NK-92 (cell line): ENCODE results near the gene RCOR1.
"Not testable (repeated sequence)": the region's sequence is repeated elsewhere in the genome, so short reads cannot be mapped to it uniquely, and the experiment has no call there.

Experiments
- DNase-seq: peaks from one replicate; lab custom pipeline; 2025; ENCODE audit not compliant: unreplicated experiment; lab: John Stamatoyannopoulos, UW

Gene RCOR1

DNA sequence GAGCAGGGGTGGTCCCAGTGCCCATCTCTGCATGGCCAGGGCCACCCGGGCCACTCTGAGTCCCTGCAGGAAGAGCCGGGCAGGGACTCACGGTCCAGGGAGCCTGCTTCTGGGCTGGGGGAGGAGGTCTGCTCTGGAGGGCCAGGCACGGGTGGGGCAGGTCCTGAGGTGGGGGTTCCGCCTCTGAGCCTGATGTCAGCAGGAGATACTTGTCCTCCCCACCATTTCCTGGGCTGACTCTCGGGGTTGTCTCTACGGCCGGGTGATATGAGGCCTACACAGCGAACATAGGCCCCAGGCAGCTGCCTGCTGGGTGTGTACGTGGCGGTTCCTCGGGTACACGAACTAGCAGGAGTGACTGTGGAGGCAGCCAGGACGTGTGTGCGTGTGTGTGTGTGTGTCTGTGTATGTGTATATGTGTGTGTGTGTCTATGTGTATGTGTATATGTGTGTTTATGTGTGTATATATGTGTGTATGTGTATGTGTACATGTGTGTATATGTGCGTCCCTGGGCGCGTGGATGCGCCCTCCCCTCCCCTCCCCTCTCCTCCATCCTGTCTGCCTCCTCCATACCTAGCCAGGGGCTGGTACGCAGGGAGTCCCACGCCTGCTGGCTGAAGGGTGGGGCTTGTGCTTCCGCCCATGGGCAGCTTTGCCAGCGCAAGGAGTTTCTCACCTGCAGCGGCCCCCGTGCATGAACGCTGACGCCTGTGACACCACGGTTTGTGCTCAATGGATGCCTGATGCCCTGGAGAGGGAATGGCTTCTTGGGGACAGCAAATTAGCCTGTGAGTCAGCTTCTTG lies 154.4 kb downstream of the RCOR1 start:
- no peak for DNase-seq

- DNase-seq = no peak
Measured at GRCh38 chr14:102748806-102749205, 156.4 kb downstream of the RCOR1 start.

GRCh38 chr14:102749393-102750305 lies 157.2 kb downstream of the RCOR1 start:
- no peak for DNase-seq

DNA sequence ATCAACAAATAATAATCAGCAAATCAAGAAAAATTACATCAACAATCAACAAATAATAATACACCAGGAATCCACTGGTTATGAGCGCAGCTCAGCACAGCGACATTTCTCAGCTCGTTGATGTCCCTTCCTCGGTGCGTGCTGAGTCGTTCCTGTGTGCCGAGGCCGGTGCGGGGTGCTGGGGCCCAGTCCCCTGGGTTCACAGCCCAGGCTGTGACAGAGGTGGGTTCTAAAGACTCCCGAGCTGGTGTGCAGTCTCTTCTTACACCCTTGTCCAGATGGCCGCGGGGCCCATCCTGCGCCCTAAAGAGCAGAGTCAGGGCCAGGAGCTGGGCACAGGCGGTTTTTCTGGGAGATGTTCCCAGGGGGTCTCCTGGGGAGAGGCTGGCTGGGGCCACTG lies 157.9 kb downstream of the RCOR1 start:
- no peak for DNase-seq

DNA sequence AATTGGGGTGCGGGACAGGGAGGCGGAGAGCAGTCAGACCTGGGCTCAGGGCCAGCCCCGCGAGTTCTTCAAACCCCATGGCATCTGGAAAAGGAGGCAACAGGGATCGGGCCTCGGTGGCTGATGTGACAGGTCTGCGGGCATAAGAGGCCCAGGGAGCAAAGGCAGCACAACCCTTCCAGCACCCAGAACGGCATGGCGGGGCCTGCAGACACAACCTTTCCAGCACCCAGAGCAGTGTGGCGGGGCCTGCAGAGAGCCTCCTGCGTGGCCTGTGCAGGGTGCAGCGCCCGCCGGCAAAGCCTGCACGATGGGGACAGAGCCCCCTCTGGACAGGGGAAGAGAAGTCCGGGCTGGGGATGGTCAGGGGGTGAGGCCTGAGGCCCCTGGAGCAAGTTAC lies 158.6 kb downstream of the RCOR1 start:
- DNase-seq = no peak

- DNase-seq = no peak
Measured at GRCh38 chr14:102752239-102752847, 159.9 kb downstream of the RCOR1 start.

DNA sequence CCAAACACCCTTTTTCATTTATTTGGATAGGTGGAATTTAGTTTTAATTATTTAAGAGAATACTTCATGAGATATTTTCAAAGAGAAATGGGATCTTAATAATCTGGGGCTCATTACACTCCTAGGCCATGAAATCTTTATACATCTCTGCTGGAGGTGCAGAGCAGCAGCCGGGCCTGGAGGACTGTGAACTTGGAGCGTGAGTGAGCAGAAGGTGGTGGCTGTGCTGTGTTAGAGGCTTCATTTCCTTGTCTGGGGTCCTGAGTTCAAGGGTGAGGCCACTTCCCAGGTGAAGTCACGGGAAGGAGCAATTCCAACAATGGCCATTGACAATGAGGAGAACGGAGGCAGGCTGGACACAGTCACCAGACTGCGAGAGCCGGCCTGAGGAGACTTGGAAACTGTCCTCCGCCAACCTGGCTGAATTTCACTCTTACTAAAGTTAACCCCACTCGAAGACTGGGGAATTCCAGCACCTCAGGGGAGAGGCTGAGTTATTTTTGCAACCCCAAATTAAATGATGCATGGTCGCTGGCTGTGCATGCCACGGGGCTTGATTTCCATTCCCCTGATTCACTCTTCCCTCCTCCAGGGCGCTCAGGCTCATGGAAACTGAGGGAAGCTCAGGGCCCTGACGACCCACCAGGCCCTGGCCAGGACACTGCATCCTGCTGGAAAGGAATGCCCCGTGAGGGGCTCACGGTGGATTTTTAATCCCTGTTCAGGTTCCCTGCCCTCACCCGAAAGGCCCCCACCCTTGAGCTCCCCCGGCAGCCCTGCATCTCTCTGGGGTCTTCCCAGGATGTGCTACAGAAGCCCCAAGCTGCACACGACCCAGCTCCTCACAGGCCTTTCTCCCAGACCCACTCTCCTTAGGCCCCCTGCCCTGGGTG lies 162.2 kb downstream of the RCOR1 start:
- no peak for DNase-seq

DNA sequence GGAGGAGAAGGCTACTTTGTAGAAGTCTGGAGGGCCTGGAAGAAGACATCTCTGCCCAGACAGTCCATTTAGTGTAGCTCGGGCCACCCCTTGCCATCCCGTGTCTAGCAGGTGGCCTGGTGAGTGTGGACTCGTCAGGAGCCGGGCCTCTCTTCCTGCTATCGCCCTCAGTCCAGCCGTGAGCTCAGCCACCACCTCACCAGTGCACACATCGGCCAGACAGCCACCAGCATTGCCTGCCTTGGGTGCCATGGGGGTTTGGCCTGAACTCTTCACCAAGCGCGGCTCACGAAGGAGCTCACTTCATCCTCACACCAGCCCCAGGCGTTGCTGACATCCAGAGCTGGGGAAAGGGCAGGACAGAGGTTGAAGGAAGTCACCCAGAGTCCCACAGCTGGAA lies 165.2 kb downstream of the RCOR1 start:
- DNase-seq = no peak

- no peak for DNase-seq
Measured at GRCh38 chr14:102758087-102758486, 165.6 kb downstream of the RCOR1 start.

GRCh38 chr14:102759456-102760187 lies 167.2 kb downstream of the RCOR1 start:
- no peak for DNase-seq

GRCh38 chr14:102760496-102761193 lies 168.2 kb downstream of the RCOR1 start:
- DNase-seq = no peak

DNA sequence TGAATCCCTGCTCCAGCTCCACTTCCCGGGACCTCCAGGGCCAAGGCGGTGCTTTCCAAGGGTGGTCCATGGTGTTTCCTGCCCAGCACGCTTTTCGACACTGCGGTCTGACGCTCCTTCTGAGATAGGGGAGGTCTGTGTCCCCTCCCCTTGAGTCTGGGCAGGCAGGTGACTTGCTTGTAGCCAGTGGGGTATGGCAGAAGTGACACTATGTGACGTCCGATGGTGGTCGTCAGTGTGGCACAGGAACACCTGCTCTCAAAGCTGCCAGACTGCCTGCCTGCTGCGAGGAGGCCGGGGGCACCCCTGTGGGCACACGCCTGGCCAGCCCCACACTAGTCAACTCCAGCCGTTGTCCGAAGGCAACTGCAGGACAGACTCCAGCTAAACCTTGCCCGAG lies 168.8 kb downstream of the RCOR1 start:
- DNase-seq = no peak

GRCh38 chr14:102764220-102764671 lies 171.8 kb downstream of the RCOR1 start:
- DNase-seq = no peak

DNA sequence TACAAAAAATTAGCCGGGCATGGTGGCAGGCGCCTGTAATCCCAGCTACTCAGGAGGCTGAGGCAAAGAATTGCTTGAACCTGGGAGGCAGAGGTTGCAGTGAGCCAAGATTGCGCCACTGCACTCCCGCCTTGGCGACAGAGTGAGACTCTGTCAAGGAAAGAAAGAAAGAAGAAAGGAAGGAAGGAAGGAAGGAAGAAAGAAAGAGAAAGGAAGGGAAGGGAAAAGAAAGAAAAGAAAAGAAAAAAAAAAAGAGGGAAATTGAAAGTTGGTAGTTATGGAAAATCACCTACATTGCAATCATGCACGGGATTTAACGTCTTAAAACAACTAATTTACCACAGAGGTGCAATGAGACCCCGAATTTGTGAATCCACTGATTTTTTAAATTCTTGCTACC lies 173.3 kb downstream of the RCOR1 start:
- not testable (repeated sequence) for DNase-seq

- DNase-seq = no peak
Measured at GRCh38 chr14:102768223-102769048, 176.0 kb downstream of the RCOR1 start.

DNA sequence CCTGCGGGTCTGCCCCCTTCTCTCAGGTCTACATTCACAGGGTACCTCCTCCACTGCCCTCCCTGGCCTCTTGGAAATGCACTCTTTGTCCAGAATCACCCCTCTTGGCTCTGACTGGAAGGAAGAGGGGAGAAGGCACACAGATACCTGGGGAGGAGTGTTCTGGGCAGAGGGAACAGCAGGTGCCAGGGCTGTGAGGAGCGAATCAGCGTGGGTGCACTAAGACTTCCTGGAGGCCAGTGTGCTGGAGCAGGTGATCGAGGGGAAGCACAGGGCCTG lies 176.5 kb downstream of the RCOR1 start:
- no peak for DNase-seq

GRCh38 chr14:102770147-102771123 lies 178.0 kb downstream of the RCOR1 start:
- DNase-seq = no peak

DNA sequence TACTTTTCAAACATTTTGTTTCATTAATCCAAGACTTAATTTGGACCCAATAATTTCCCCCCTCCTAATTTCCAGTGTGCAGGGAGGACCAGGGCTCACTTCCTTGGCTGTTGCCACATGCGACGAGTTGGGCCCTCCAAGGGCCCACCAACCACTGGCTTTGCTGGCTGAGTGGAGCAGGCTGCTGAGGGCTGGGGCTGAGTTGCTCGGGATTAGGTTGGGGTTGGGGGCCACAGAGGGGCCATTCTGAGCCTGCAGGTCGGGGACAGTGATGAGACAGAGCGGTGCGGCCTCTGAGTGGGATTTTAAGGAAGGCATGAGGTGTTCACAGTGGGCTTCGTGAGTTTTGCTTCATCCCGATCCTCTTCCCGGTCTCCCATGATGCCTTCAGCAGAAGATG lies 178.7 kb downstream of the RCOR1 start:
- no peak for DNase-seq
